ENCODE results near the gene NXF1. TPM values are rescaled to one million over a fixed set of nuclear protein-coding genes. Genes with fewer than 3 reads are reported as not detected.

The NXF1 gene
- total and polyA plus RNA-seq, 2 of the 13 experiments (the other 11 are each of a cell fraction or from before 2014, with no cell fraction given), result 30.4 to 30.9 TPM

DNA sequence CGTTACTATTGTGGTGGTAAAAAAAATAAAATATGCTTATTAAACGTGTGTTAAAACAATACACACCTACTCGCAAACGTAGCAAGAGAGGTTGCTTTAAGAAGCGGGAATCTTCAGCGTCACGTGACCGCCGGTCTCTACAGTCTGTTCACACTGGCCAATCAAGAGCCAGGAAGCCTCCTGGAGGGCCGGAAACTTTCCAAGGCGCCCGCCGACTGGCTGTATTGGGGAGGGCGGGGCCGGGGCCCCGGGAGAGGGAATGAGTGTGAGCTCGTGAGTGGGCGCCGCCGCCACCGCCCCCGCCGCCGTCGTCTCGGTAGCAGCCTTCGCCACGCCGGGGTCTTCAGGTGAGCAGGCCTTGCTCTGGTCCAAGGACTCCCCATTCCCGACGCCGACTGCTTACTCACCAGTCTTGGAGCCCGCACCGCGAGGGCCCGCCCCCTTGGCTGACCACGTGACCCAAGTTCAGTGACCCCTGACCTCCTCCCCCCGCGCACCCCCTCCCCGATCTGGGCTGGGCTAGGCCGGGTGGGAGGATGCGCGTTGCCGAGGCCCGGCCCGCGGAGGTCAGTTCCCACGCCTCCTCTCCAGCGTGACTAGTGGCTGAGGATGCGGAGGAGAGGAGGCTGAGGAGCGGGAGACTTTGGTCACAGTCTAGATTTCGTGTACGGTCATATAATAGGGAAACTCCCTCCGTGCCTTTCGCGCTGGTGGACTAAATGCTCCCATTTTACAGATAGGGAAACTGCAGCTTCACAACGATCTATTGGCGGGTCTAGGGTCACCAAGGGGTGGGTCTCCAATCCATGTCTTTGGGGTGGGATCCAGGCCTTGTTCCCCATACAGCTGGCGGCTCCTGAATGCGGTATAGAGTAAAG is 33.9 kb downstream of the NXF1 start, which contains the start of gene TAF6L:
TAF6L (plus strand) TSS at position 253 of the 878 bp plus-strand sequence. CDS start 4,388 bp downstream, outside the sequence.
- intact Hi-C loops (cut with micrococcal nuclease; ENCODE audit: unreplicated experiment), result no loop called here
- Histone ChIP-seq H3K27ac (ENCODE audit: extremely low read length, insufficient read depth, low read length) (peak within 1 kb of the TSS; percentile 92), H4K20me1 (ENCODE audit: insufficient read depth, low read length) (no peaks in the 10 kb centered on the region), H3K4me1 (ENCODE audit: insufficient read depth, low read length) (peaks cover 23% of the 10 kb centered on the region), H3K9me3 (ENCODE audit: low read length) (no peaks in the 10 kb centered on the region), H3K79me2 (ENCODE audit: insufficient read depth, low read length) (peaks cover 10% of the 10 kb centered on the region), H3K36me3 (replicated peaks in 1 of 2; ENCODE audit: control insufficient read depth in 1 of 2, insufficient read depth in 2 of 2, low read length in 2 of 2) (peaks cover 6 to 16% of the 10 kb centered on the region in 2 experiments), H3K4me2 (ENCODE audit: low read depth, low read length) (peak within 1 kb of the TSS; percentile 95), H3K27me3 (ENCODE audit: control insufficient read depth in 1 of 2, insufficient read depth in 2 of 2, low read length in 2 of 2) (no peaks in the 10 kb centered on the region; a peak in 1 of 5 replicates), H2AFZ (ENCODE audit: low read length) (peak within 1 kb of the TSS; percentile 84), H3K9ac (ENCODE audit: insufficient read depth, low read depth, low read length) (peak within 1 kb of the TSS; percentile 76), H3K4me3 (replicated peaks in 1 of 3; ENCODE audit: insufficient read depth in 1 of 3, low read depth in 2 of 3, low read length in 3 of 3) (peak within 1 kb of the TSS; percentile 64 to 78 (median 65))
- FAIRE-seq (peak; percentile 94), ATAC-seq (peak; percentile 93), DNase-seq (ENCODE audit: low spot score) (peak; percentile 97)
- 5% methylated on average over 11 of the region's 60 CpGs for WGBS (ENCODE audit: low lambda C conversion rate)
- BruUV-seq (replicated peaks), result TSS peak; percentile 64
- in situ Hi-C loops (cut with HindIII; ENCODE audit: extremely low pct_ligation_motif_present, low pct_unique_long_range_greater_than_20kb), result no loop called here
- CTCF ChIA-PET (ENCODE audit: low intra/inter-chr PET ratio, low total read pairs), result no interaction called here
- POLR2A ChIA-PET, result interaction anchor here (0.7 to 4.9 kb wide), 23 partner anchors 9 to 180 kb away, joined by 3 to 68 read pairs (median 6); partner anchors contain the start of genes BSCL2, C11orf98, CSKMT and HNRNPUL2
- TF ChIP-seq HMG20A (CRISPR knock-in tag; IDR thresholded peaks at IDR 0.05; ENCODE audit: borderline replicate concordance) (no peak), MAFF (IDR thresholded peaks at IDR 0.05; ENCODE audit: low read depth, low read length) (no peak), ZBTB7A (CRISPR knock-in tag; IDR thresholded peaks at IDR 0.05) (peak; percentile 61; the same call in 1 of the 2 replicates), RBFOX2 (IDR thresholded peaks at IDR 0.05; ENCODE audit: low read depth, low read length) (peak; percentile 90), ZNF616 (CRISPR knock-in tag; IDR thresholded peaks at IDR 0.05; ENCODE audit: low read depth) (no peak), AGO1 (IDR thresholded peaks at IDR 0.05; ENCODE audit: low read depth, low read length, poor library complexity, severe bottlenecking) (no peak), ZNF75D (CRISPR knock-in tag; IDR thresholded peaks at IDR 0.05; ENCODE audit: borderline replicate concordance) (no peak), REPIN1 (CRISPR knock-in tag; IDR thresholded peaks at IDR 0.05; ENCODE audit: borderline replicate concordance, low read depth) (no peak; the same call in 1 of the 2 replicates), ZNF83 (CRISPR knock-in tag; IDR thresholded peaks at IDR 0.05; ENCODE audit: borderline replicate concordance) (peak; percentile 70; the same call in 1 of the 2 replicates), RXRA (CRISPR knock-in tag; IDR thresholded peaks at IDR 0.05) (peak; percentile 92), WIZ (CRISPR knock-in tag; IDR thresholded peaks at IDR 0.05) (0 out of 2 replicates have a peak, but pooled peaks have one; percentile 32), FOXK2 (IDR thresholded peaks at IDR 0.05) (no peak), HDAC2 (CRISPR knock-in tag; IDR thresholded peaks at IDR 0.05) (peak; percentile 58)
- TF ChIP-seq, protein P1, sequence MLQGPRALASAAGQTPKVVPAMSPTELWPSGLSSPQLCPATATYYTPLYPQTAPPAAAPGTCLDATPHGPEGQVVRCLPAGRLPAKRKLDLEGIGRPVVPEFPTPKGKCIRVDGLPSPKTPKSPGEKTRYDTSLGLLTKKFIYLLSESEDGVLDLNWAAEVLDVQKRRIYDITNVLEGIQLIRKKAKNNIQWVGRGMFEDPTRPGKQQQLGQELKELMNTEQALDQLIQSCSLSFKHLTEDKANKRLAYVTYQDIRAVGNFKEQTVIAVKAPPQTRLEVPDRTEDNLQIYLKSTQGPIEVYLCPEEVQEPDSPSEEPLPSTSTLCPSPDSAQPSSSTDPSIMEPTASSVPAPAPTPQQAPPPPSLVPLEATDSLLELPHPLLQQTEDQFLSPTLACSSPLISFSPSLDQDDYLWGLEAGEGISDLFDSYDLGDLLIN (CRISPR knock-in tag; IDR thresholded peaks at IDR 0.05; ENCODE audit: borderline replicate concordance), result no peak
- TF ChIP-seq, protein P2, sequence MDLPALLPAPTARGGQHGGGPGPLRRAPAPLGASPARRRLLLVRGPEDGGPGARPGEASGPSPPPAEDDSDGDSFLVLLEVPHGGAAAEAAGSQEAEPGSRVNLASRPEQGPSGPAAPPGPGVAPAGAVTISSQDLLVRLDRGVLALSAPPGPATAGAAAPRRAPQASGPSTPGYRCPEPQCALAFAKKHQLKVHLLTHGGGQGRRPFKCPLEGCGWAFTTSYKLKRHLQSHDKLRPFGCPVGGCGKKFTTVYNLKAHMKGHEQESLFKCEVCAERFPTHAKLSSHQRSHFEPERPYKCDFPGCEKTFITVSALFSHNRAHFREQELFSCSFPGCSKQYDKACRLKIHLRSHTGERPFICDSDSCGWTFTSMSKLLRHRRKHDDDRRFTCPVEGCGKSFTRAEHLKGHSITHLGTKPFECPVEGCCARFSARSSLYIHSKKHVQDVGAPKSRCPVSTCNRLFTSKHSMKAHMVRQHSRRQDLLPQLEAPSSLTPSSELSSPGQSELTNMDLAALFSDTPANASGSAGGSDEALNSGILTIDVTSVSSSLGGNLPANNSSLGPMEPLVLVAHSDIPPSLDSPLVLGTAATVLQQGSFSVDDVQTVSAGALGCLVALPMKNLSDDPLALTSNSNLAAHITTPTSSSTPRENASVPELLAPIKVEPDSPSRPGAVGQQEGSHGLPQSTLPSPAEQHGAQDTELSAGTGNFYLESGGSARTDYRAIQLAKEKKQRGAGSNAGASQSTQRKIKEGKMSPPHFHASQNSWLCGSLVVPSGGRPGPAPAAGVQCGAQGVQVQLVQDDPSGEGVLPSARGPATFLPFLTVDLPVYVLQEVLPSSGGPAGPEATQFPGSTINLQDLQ (CRISPR knock-in tag; IDR thresholded peaks at IDR 0.05), result no peak
- TF ChIP-seq, protein P3, sequence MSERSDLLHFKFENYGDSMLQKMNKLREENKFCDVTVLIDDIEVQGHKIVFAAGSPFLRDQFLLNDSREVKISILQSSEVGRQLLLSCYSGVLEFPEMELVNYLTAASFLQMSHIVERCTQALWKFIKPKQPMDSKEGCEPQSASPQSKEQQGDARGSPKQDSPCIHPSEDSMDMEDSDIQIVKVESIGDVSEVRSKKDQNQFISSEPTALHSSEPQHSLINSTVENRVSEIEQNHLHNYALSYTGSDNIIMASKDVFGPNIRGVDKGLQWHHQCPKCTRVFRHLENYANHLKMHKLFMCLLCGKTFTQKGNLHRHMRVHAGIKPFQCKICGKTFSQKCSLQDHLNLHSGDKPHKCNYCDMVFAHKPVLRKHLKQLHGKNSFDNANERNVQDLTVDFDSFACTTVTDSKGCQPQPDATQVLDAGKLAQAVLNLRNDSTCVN (CRISPR knock-in tag; IDR thresholded peaks at IDR 0.05; ENCODE audit: borderline replicate concordance), result no peak
- TF ChIP-seq, protein P4, sequence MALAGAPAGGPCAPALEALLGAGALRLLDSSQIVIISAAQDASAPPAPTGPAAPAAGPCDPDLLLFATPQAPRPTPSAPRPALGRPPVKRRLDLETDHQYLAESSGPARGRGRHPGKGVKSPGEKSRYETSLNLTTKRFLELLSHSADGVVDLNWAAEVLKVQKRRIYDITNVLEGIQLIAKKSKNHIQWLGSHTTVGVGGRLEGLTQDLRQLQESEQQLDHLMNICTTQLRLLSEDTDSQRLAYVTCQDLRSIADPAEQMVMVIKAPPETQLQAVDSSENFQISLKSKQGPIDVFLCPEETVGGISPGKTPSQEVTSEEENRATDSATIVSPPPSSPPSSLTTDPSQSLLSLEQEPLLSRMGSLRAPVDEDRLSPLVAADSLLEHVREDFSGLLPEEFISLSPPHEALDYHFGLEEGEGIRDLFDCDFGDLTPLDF (CRISPR knock-in tag; IDR thresholded peaks at IDR 0.05), result no peak
